OCI-LY7 (cell line): ENCODE data around the gene FAM3C. TPM values are rescaled to one million over a fixed set of nuclear protein-coding genes. Genes with fewer than 3 reads are reported as not detected.
A peak's percentile ranks its signal among the peaks of the same experiment; 100 is the strongest.

Experiments
- BruUV-seq: library from RNA; stranded (reverse); fragments of 400-500 nt; replicated peaks from 2 replicates; lab custom pipeline; 2021; lab: Mats Ljungman, UMichigan
- CTCF ChIA-PET: fragments of 300-600 bp; sonication (Branson Sonifier 250); formaldehyde crosslinking; loops from one replicate; lab custom pipeline; 2022; ENCODE audit warnings: antibody characterized with exemption; ENCODE audit not compliant: unreplicated experiment; lab: Charles Lee
- POLR2A ChIA-PET: fragments of 300-600 bp; sonication (Branson Sonifier 250); formaldehyde crosslinking; loops from one replicate; lab custom pipeline; 2022; ENCODE audit warnings: antibody characterized with exemption; lab: Charles Lee
- DNase-seq: peaks from one replicate; pipeline ENCODE4 v3.0.0-alpha.2; 2015; ENCODE audit warnings: low spot score
- H2AFZ ChIP-seq: fragments of 200-600 bp; sonication (generic), shearing (Covaris generic); 2 replicates; pipeline ENCODE4 v1.6.1; 2014; ENCODE audit warnings: mild to moderate bottlenecking, antibody characterized with exemption, low read length, moderate library complexity
- H3K27ac ChIP-seq: fragments of 200-600 bp; sonication (generic); 2 replicates; pipeline ENCODE4 v1.5.1; 2014; ENCODE audit warnings: mixed run types, low read depth, mild to moderate bottlenecking, moderate library complexity, low read length, inconsistent platforms; ENCODE audit not compliant: poor library complexity, severe bottlenecking
- H3K36me3 ChIP-seq: fragments of 200-600 bp; sonication (generic); 2 replicates; pipeline ENCODE4 v1.6.1; 2014; ENCODE audit warnings: mild to moderate bottlenecking, antibody characterized with exemption, low read length, moderate library complexity, mixed read lengths; ENCODE audit not compliant: insufficient read depth
- H3K4me1 ChIP-seq: fragments of 200-600 bp; sonication (generic); 2 replicates; pipeline ENCODE4 v1.5.1; 2014; ENCODE audit warnings: mild to moderate bottlenecking, low read length; ENCODE audit not compliant: insufficient read depth, poor library complexity, severe bottlenecking
- H3K4me2 ChIP-seq: fragments of 200-600 bp; sonication (generic); 2 replicates; pipeline ENCODE4 v1.6.1; 2014; ENCODE audit warnings: mild to moderate bottlenecking, low read length
- H3K4me3 ChIP-seq: fragments of 200-600 bp; sonication (generic); 2 replicates; pipeline ENCODE4 v1.5.1; 2014; ENCODE audit warnings: mild to moderate bottlenecking, low read depth, low read length; ENCODE audit not compliant: poor library complexity, severe bottlenecking
- H3K79me2 ChIP-seq: fragments of 200-600 bp; sonication (generic); 2 replicates; pipeline ENCODE4 v1.6.1; 2016; ENCODE audit warnings: low read depth, mild to moderate bottlenecking, low read length, moderate library complexity, mixed read lengths; ENCODE audit not compliant: insufficient read depth
- H3K9me2 ChIP-seq: fragments of 200-600 bp; sonication (generic); 2 replicates; pipeline ENCODE4 v1.6.1; 2016; ENCODE audit warnings: mild to moderate bottlenecking, low read length, mixed read lengths; ENCODE audit not compliant: insufficient read depth
- H3K9me3 ChIP-seq: fragments of 200-600 bp; sonication (generic); 2 replicates; pipeline ENCODE4 v1.6.1; 2014; ENCODE audit warnings: mild to moderate bottlenecking, mixed run types, low read length, mixed read lengths
- H4K20me1 ChIP-seq: fragments of 200-600 bp; sonication (generic); 2 replicates; pipeline ENCODE4 v1.6.1; 2014; ENCODE audit warnings: mild to moderate bottlenecking, antibody characterized with exemption, low read length, moderate library complexity, mixed read lengths; ENCODE audit not compliant: insufficient read depth
- EZH2phosphoT487 ChIP-seq: fragments of 200-600 bp; sonication (generic); IDR thresholded peaks from 2 replicates; pipeline ENCODE4 v1.6.1; 2018; ENCODE audit warnings: low read depth, borderline replicate concordance, mild to moderate bottlenecking, mixed run types, antibody characterized with exemption, low read length, moderate library complexity, mixed read lengths
- intact Hi-C: fragments of 100-400 bp; cut with micrococcal nuclease; formaldehyde crosslinking; loops from one replicate; pipeline ENCODE4 v1.10.0; 2022; ENCODE audit not compliant: unreplicated experiment
- total RNA-seq, 2 experiments: library from RNA; depleted of rRNA in 1 of 2; stranded (reverse); fragments of >200 nt in 1 of 2; shearing (Covaris generic) in 1 of 2; gene quantifications; 2 replicates each; pipeline ENCODE4 v1.2.3, GENCODE V29; 2014 to 2022
- TF ChIP-seq, protein P1 (sequence below): fragments of 200-600 bp; sonication (generic); conservative IDR thresholded peaks from 2 replicates; pipeline ENCODE4 v1.5.1; 2014; ENCODE audit warnings: mild to moderate bottlenecking, antibody characterized with exemption, low read length, moderate library complexity, mixed read lengths

FAM3C gene
- total RNA-seq, 2 experiments from 2014 or later = 18.1 to 27.6 TPM

DNA sequence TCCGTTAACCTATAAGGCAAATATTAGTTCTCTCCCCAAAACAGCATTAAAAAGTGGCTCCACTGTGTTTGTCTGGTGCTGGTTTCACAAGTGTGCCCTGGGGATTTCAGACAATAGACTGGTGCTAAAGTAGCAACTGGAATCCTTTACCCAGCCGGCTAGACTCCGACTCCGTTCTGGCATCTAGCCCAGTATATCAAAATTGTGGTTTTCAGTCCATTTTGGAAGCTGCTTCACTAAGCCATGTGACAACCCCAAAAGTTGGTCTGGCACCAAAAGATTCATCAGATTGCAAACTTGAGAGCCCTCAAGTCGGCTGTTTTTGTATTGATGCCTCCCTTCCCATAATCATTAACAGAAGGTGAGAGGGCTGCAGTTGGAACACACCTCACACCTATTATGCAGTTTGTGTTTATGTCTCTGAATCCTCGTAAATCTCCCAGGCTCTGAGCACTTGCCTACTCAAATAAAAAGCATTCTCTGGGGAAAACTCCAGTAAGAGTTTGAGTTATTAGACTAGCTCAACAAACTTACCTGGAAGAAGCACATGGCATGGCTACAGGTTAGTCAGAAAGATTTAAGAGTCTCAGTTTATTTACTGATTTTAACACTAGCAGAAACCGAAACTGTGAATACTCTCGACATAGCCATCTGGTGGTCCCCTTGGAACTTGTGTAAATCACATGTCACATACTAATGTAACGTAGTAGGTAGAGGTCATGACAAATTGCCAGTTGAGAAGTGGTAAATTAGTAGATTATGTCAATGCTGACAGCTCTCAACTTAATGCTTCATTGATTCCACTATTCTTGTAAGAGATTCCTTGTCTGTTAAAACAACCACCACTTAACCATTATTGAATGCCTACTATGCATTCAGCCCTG is 82.1 kb downstream of the FAM3C start:
- H3K9me3 ChIP-seq = no peaks in the 10 kb centered on the region
- ChIA-PET POLR2A (no interaction called here), CTCF (no interaction called here)
- no peak overlapping the region for H3K27ac ChIP-seq
- no peaks in the 10 kb centered on the region for H3K79me2 ChIP-seq
- TF ChIP-seq, protein P1, sequence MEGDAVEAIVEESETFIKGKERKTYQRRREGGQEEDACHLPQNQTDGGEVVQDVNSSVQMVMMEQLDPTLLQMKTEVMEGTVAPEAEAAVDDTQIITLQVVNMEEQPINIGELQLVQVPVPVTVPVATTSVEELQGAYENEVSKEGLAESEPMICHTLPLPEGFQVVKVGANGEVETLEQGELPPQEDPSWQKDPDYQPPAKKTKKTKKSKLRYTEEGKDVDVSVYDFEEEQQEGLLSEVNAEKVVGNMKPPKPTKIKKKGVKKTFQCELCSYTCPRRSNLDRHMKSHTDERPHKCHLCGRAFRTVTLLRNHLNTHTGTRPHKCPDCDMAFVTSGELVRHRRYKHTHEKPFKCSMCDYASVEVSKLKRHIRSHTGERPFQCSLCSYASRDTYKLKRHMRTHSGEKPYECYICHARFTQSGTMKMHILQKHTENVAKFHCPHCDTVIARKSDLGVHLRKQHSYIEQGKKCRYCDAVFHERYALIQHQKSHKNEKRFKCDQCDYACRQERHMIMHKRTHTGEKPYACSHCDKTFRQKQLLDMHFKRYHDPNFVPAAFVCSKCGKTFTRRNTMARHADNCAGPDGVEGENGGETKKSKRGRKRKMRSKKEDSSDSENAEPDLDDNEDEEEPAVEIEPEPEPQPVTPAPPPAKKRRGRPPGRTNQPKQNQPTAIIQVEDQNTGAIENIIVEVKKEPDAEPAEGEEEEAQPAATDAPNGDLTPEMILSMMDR = no peak
- no peak for TF ChIP-seq EZH2phosphoT487
- peak overlapping the region; percentile 49 for H3K4me3 ChIP-seq
- DNase-seq = peak; percentile 30
- H3K4me2 ChIP-seq = peak overlapping the region; percentile 73
- no peaks in the 10 kb centered on the region for H4K20me1 ChIP-seq
- H2AFZ ChIP-seq = peak overlapping the region; percentile 60
- no TSS peak for BruUV-seq
- intact Hi-C loops = no loop called here
- H3K9me2 ChIP-seq = no peaks in the 10 kb centered on the region
- no peaks in the 10 kb centered on the region for H3K36me3 ChIP-seq
- H3K4me1 ChIP-seq = peaks cover 5% of the 10 kb centered on the region

DNA sequence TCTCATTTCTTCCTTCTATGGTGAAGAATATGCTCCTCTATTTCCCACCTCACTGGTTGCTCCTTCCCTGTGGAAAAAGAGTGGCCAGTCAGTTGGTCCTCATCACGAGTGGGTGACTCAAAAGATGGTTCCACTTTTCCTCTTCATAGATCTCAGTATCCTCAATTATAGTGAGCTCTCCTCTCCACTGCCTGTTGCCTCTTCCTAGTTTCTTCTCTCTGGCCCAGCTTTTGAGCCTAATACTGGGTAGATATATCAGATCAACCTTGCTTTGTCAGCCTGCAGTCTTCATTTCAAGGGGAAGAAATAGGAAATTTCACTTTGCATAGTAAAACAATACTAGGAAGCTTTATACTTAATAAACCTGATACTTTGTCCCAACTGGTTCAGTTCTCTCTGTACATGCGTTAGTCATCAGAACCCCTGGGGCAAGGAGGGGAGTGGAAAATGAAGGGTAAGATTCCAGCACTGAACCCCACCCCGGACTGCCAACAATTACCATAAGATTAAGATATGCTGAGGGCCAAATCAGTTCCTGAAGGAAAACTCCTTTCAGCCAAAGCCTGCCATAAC is 82.8 kb downstream of the FAM3C start:
- no TSS peak for BruUV-seq
- no peaks in the 10 kb centered on the region for H4K20me1 ChIP-seq
- TF ChIP-seq EZH2phosphoT487 = no peak
- TF ChIP-seq, protein P1 = no peak
- ChIA-PET POLR2A (interaction anchor here (0.6 kb wide), 1 partner anchor 87 kb away, joined by 3 read pairs; no protein-coding TSS in a partner anchor), CTCF (no interaction called here)
- H3K27ac ChIP-seq = no peak overlapping the region
- peak overlapping the region; percentile 60 for H2AFZ ChIP-seq
- no peaks in the 10 kb centered on the region for H3K9me3 ChIP-seq
- no peaks in the 10 kb centered on the region for H3K79me2 ChIP-seq
- H3K36me3 ChIP-seq = no peaks in the 10 kb centered on the region
- intact Hi-C loops = no loop called here
- no peak overlapping the region for H3K4me3 ChIP-seq
- H3K4me2 ChIP-seq = peak overlapping the region; percentile 73; the same call in 1 of the 2 replicates
- H3K4me1 ChIP-seq = peaks cover 5% of the 10 kb centered on the region
- DNase-seq = no peak
- no peaks in the 10 kb centered on the region for H3K9me2 ChIP-seq
